Aorta (tissue), 5 donors: ENCODE measurements around the gene TMEM91. TPM values are rescaled to one million over a fixed set of nuclear protein-coding genes. Genes with fewer than 3 reads are reported as not detected.

Source experiments
- ATAC-seq: fragments of 200-7000 bp; cut with Tn5 transposase; one replicate; pipeline ENCODE4 v1.9.1; 2022; ENCODE audit warnings: moderate library complexity; ENCODE audit not compliant: low FRiP score
- DNase-seq, 2 donors: peaks; one replicate each; pipeline ENCODE4 v3.0.0-alpha.2; 2020
- H3K27ac ChIP-seq, 2 donors: one replicate each; pipeline ENCODE4 v1.5.1; 2013; ENCODE audit warnings: low read length in 2 of 2, mild to moderate bottlenecking in 2 of 2, moderate library complexity in 2 of 2, control low read depth in 1 of 2, inconsistent platforms in 1 of 2, low read depth in 1 of 2
- H3K27me3 ChIP-seq, 2 donors: one replicate each; pipeline ENCODE4 v1.6.1; 2013; ENCODE audit warnings: control low read depth in 1 of 2, low read length in 1 of 2, mild to moderate bottlenecking in 1 of 2, moderate library complexity in 1 of 2; ENCODE audit not compliant: insufficient read depth in 2 of 2, control insufficient read depth in 1 of 2
- H3K36me3 ChIP-seq, 2 donors: one replicate each; pipeline ENCODE4 v1.6.1; 2013; ENCODE audit warnings: control low read depth in 1 of 2, low read length in 1 of 2, mild to moderate bottlenecking in 1 of 2; ENCODE audit not compliant: insufficient read depth in 2 of 2, control insufficient read depth in 1 of 2
- H3K4me1 ChIP-seq, 2 donors: one replicate each; pipeline ENCODE4 v1.6.1; 2013; ENCODE audit warnings: low read length in 2 of 2, control low read depth in 1 of 2, mild to moderate bottlenecking in 1 of 2, moderate library complexity in 1 of 2; ENCODE audit not compliant: insufficient read depth in 2 of 2, control insufficient read depth in 1 of 2
- H3K4me3 ChIP-seq, 2 donors: one replicate each; pipeline ENCODE4 v1.5.1; 2013; ENCODE audit warnings: low read length in 2 of 2, control low read depth in 1 of 2, mild to moderate bottlenecking in 1 of 2
- H3K9me3 ChIP-seq: one replicate; pipeline ENCODE4 v1.6.1; 2013; ENCODE audit warnings: mild to moderate bottlenecking, low read length; ENCODE audit not compliant: control insufficient read depth
- WGBS, 2 donors: extraction: QIAGEN DNeasy Blood & Tissue Kit; methylation state at CpG; one replicate each; pipeline ENCODE4 v1.1.7; 2013; 5-methylcytosine and 5-hydroxymethylcytosine counted together
- intact Hi-C, 2 donors: fragments of 100-400 bp; cut with DNase I; formaldehyde crosslinking; loops; one replicate each; pipeline versions ENCODE4 v1.14.2 to v1.15.0; 2022
- polyA plus RNA-seq, 2 donors: library from polyadenylated mRNA; stranded (reverse); fragments of 200-250 nt; gene quantifications; one replicate each; pipeline ENCODE4 v1.2.3, GENCODE V29; 2013
- total RNA-seq, 2 donors: library from RNA; stranded (reverse); fragmentation: NEBNext Ultra II Directional; extraction: Animal tissue kit (Norgen Biotek cat#: 25700); gene quantifications; one replicate each; pipeline ENCODE4 v1.2.1, GENCODE V29; 2021
- donor health status: healthy with polysubstance abuse.
- donor health status: Bipolar disorder and iron deficiency.
- donor health status: DM: no; HTN: no; CAD: no.
- donor health status: DM: no; HTN: no; CAD: no.
- donor health status: DM: yes; HTN: yes; CAD: no.

TMEM91 gene
- total and polyA plus RNA-seq, 4 donors: 8.9 to 55.8 (median 18.9) TPM

GRCh38 chr19:41416194-41416674 lies 39.9 kb downstream of the TMEM91 start:
- no peak for DNase-seq
- ATAC-seq: no peak
- H3K4me1 ChIP-seq: no peaks in the 10 kb centered on the region

GRCh38 chr19:41420101-41420880 lies 44.0 kb downstream of the TMEM91 start:
- WGBS, 2 donors: 79 to 83% methylated on average over 8 of the region's 8 CpGs
- no peak overlapping the region for H3K27ac ChIP-seq
- DNase-seq: no peak
- ATAC-seq: no peak
- H3K4me1 ChIP-seq: no peaks in the 10 kb centered on the region
- H3K4me3 ChIP-seq: no peak overlapping the region
- H3K36me3 ChIP-seq: peaks cover 0 to 10% of the 10 kb centered on the region in 2 donors
- intact Hi-C loops: no loop called here
- no peaks in the 10 kb centered on the region for H3K27me3 ChIP-seq
- H3K9me3 ChIP-seq: no peaks in the 10 kb centered on the region

More at GRCh38 chr19:41416194-41416674, 39.9 kb downstream of the TMEM91 start:
- intact Hi-C loops: no loop called here
- Histone ChIP-seq H3K27me3 (no peaks in the 10 kb centered on the region), H3K27ac (no peak overlapping the region), H3K9me3 (no peaks in the 10 kb centered on the region), H3K4me3 (no peak overlapping the region), H3K36me3 (peaks cover 0 to 8% of the 10 kb centered on the region in 2 donors)
- 94% methylated on average over 12 of the region's 12 CpGs for WGBS, 2 donors

- WGBS, 2 donors: 85 to 86% methylated on average over 6 of the region's 6 CpGs
- no peak overlapping the region for H3K27ac ChIP-seq
- H3K27me3 ChIP-seq: no peaks in the 10 kb centered on the region
- no peaks in the 10 kb centered on the region for H3K9me3 ChIP-seq
- intact Hi-C loops: no loop called here
- H3K36me3 ChIP-seq: peaks cover 0 to 8% of the 10 kb centered on the region in 2 donors
- DNase-seq (no peak), ATAC-seq (no peak)
- no peak overlapping the region for H3K4me3 ChIP-seq
- no peaks in the 10 kb centered on the region for H3K4me1 ChIP-seq
Observed at GRCh38 chr19:41421314-41421713, 45.0 kb downstream of the TMEM91 start.

GRCh38 chr19:41421973-41422372 lies 45.6 kb downstream of the TMEM91 start:
- 93 to 94% methylated on average over 20 of the region's 20 CpGs for WGBS, 2 donors

GRCh38 chr19:41422456-41422855 lies 46.1 kb downstream of the TMEM91 start:
- WGBS, 2 donors: 88 to 91% methylated on average over 18 of the region's 18 CpGs
- Histone ChIP-seq H3K27ac (no peak overlapping the region), H3K36me3 (peaks cover 0 to 8% of the 10 kb centered on the region in 2 donors), H3K4me3 (no peak overlapping the region), H3K9me3 (no peaks in the 10 kb centered on the region), H3K27me3 (no peaks in the 10 kb centered on the region), H3K4me1 (no peaks in the 10 kb centered on the region)
- intact Hi-C loops: no loop called here
- ATAC-seq (no peak), DNase-seq (no peak)

More at GRCh38 chr19:41421973-41422372, 45.6 kb downstream of the TMEM91 start:
- Histone ChIP-seq H3K4me1 (no peaks in the 10 kb centered on the region), H3K27ac (no peak overlapping the region), H3K27me3 (no peaks in the 10 kb centered on the region), H3K9me3 (no peaks in the 10 kb centered on the region), H3K4me3 (no peak overlapping the region), H3K36me3 (peaks cover 0 to 8% of the 10 kb centered on the region in 2 donors)
- no peak for DNase-seq
- no peak for ATAC-seq
- intact Hi-C loops: no loop called here

GRCh38 chr19:41422955-41423354 lies 46.6 kb downstream of the TMEM91 start:
- 91 to 96% methylated on average over 12 of the region's 12 CpGs for WGBS, 2 donors
- Histone ChIP-seq H3K9me3 (no peaks in the 10 kb centered on the region), H3K4me1 (no peaks in the 10 kb centered on the region), H3K36me3 (peaks cover 0 to 8% of the 10 kb centered on the region in 2 donors), H3K27me3 (no peaks in the 10 kb centered on the region), H3K27ac (no peak overlapping the region), H3K4me3 (no peak overlapping the region)
- no peak for DNase-seq
- intact Hi-C loops: no loop called here
- ATAC-seq: no peak

- Histone ChIP-seq H3K9me3 (no peaks in the 10 kb centered on the region), H3K4me1 (no peaks in the 10 kb centered on the region), H3K36me3 (peaks cover 0 to 4% of the 10 kb centered on the region in 2 donors), H3K4me3 (no peak overlapping the region), H3K27me3 (no peaks in the 10 kb centered on the region), H3K27ac (no peak overlapping the region)
- ATAC-seq: no peak
- intact Hi-C loops: loop anchor here in 1 of 2 donors (5.0 kb wide), 1 partner anchor 72 kb away; the partner anchor contains the start of gene TGFB1
- 85 to 89% methylated on average over 20 to 21 of the region's 21 CpGs for WGBS, 2 donors
- no peak for DNase-seq
Observed at GRCh38 chr19:41424335-41425173, 48.2 kb downstream of the TMEM91 start.

GRCh38 chr19:41425174-41426115 lies 49.1 kb downstream of the TMEM91 start:
- 89 to 90% methylated on average over 28 of the region's 28 CpGs for WGBS, 2 donors
- H3K9me3 ChIP-seq: no peaks in the 10 kb centered on the region
- H3K27ac ChIP-seq: no peak overlapping the region
- H3K27me3 ChIP-seq: no peaks in the 10 kb centered on the region
- H3K4me1 ChIP-seq: no peaks in the 10 kb centered on the region
- intact Hi-C loops: loop anchor here in 1 of 2 donors (5.0 kb wide), 1 partner anchor 73 kb away; the partner anchor contains the start of gene TGFB1
- ATAC-seq (no peak), DNase-seq (no peak)
- no peak overlapping the region for H3K4me3 ChIP-seq
- peaks cover 0 to 2% of the 10 kb centered on the region in 2 donors for H3K36me3 ChIP-seq
